ENCODE results near the gene CELF1. TPM values are rescaled to one million over a fixed set of nuclear protein-coding genes. Genes with fewer than 3 reads are reported as not detected.

CELF1 gene
- total RNA-seq, 4 donors from 2014 or later = 82.2 to 146 (median 106) TPM

GRCh38 chr11:47508240-47508957 lies 44.5 kb downstream of the CELF1 start:
- Histone ChIP-seq H3K4me1 (peaks cover 13 to 100% (median 33%) of the 10 kb centered on the region in 3 donors), H3K36me3 (no peaks in the 10 kb centered on the region), H3K4me3 (no peak overlapping the region), H3K9me3 (no peaks in the 10 kb centered on the region), H3K27ac (peak overlapping the region in 3 of 4 donors; percentile 5 to 66 (median 36)), H3K27me3 (no peaks in the 10 kb centered on the region)
- ATAC-seq = no peak
- 89 to 95% methylated on average over 6 to 8 of the region's 8 CpGs for WGBS, 2 donors (ENCODE audit: low coverage in 1 of 2)
- TF ChIP-seq EP300 (IDR thresholded peaks at IDR 0.05) (no peak), POLR2AphosphoS5 (IDR thresholded peaks at IDR 0.05) (no peak), CTCF (IDR thresholded peaks at IDR 0.05) (no peak), POLR2A (IDR thresholded peaks at IDR 0.05) (no peak)

DNA sequence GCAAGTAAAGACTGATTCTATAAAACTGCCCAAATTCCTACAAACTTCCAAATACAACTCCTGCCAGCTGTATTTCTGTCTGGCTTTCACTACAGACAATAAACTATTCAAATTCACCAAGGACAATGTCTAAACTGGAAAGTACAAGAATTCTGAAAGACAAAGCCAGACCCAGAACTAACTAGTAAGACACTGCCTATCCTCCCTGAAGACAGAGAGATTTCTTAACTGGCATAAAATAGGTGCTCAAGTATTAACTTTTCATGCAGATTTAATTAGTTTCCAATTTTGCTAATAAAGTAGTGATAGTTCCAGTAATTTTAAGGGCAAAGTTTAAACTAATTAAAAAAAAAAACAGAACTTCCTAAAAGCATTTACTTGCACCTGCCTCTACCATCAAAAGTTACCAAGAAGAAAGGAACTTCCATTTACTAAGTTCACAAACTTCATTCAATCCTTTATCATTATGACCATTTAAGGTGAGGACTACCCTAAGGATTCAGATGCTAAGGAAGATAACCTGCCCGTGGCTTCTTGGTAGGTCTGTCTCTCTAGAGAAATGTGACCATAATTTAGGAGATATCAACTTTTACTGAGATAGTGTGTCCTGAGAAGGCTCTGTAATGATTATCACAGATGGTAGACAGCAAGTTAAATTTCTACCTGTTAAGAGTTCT lies 45.2 kb downstream of the CELF1 start:
- ATAC-seq = no peak
- Histone ChIP-seq H3K27me3 (no peaks in the 10 kb centered on the region), H3K27ac (peak overlapping the region in 3 of 4 donors; percentile 21 to 66 (median 36)), H3K36me3 (no peaks in the 10 kb centered on the region), H3K9me3 (no peaks in the 10 kb centered on the region), H3K4me3 (no peak overlapping the region), H3K4me1 (peaks cover 10 to 100% (median 33%) of the 10 kb centered on the region in 3 donors)
- 28 to 100% methylated on average over 1 of the region's 1 CpG for WGBS, 2 donors (ENCODE audit: low coverage in 1 of 2)
- TF ChIP-seq CTCF (IDR thresholded peaks at IDR 0.05) = no peak
- no peak for TF ChIP-seq EP300 (IDR thresholded peaks at IDR 0.05)
- no peak for TF ChIP-seq POLR2AphosphoS5 (IDR thresholded peaks at IDR 0.05)
- TF ChIP-seq POLR2A (IDR thresholded peaks at IDR 0.05) = no peak

GRCh38 chr11:47506795-47507562 lies 46.0 kb downstream of the CELF1 start:
- ATAC-seq = no peak
- Histone ChIP-seq H3K9me3 (no peaks in the 10 kb centered on the region), H3K27ac (peak overlapping the region in 3 of 4 donors; percentile 30 to 66 (median 35)), H3K27me3 (no peaks in the 10 kb centered on the region), H3K4me1 (peaks cover 7 to 100% (median 32%) of the 10 kb centered on the region in 3 donors), H3K4me3 (no peak overlapping the region), H3K36me3 (no peaks in the 10 kb centered on the region)
- 41 to 48% methylated on average over 8 to 10 of the region's 10 CpGs for WGBS, 2 donors (ENCODE audit: low coverage in 1 of 2)
- TF ChIP-seq EP300 (IDR thresholded peaks at IDR 0.05) (no peak), CTCF (IDR thresholded peaks at IDR 0.05) (no peak), POLR2AphosphoS5 (IDR thresholded peaks at IDR 0.05) (no peak), POLR2A (IDR thresholded peaks at IDR 0.05) (no peak)

DNA sequence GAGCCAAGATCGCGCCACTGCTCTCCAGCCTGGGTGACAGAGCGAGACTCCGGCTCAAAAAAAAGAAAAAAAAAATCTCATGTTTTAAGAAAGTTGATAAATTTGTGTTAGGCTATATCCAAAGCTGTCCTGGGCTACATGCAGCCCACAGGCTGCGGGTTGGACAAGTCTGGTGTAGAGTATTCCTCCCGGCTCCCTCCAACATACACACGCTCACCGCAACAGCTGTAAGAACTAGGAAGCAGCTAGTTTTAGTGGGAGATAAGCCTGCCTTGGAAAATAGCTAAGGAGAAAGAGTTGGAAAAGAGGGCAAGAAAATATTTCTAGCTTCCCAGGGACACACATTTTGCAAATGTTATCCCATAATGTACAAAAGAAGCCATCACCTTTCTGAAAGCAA lies 46.6 kb downstream of the CELF1 start:
- WGBS, 2 donors (ENCODE audit: low coverage in 1 of 2) = 66 to 79% methylated on average over 7 to 8 of the region's 8 CpGs
- Histone ChIP-seq H3K36me3 (no peaks in the 10 kb centered on the region), H3K4me3 (no peak overlapping the region), H3K27ac (peak overlapping the region in 3 of 4 donors; percentile 30 to 66 (median 35)), H3K9me3 (no peaks in the 10 kb centered on the region), H3K27me3 (no peaks in the 10 kb centered on the region), H3K4me1 (peaks cover 7 to 100% (median 30%) of the 10 kb centered on the region in 3 donors)
- TF ChIP-seq POLR2A (IDR thresholded peaks at IDR 0.05) (no peak), EP300 (IDR thresholded peaks at IDR 0.05) (no peak), POLR2AphosphoS5 (IDR thresholded peaks at IDR 0.05) (no peak), CTCF (IDR thresholded peaks at IDR 0.05) (no peak)
- no peak for ATAC-seq

Data from gastroesophageal sphincter (tissue), 4 donors.